HEK293 (cell line): ENCODE measurements around the gene MMD2.

Experiments
- CTCF ChIA-PET: fragments of 350-600 bp; formaldehyde crosslinking; extraction: SDS; loops from one replicate; lab custom pipeline; 2021; ENCODE audit warnings: antibody characterized with exemption; lab: Yijun Ruan, JAX
- POLR2A ChIA-PET: fragments of 300-600 bp; formaldehyde crosslinking; extraction: SDS; loops from one replicate; lab custom pipeline; 2020; ENCODE audit warnings: antibody characterized with exemption, inconsistent platforms; lab: Yijun Ruan, JAX
- H3K27ac ChIP-seq: fragments of 200-500 bp; sonication (Bioruptor generic); 2 replicates; pipeline ENCODE4 v1.5.1; 2014; ENCODE audit warnings: low read depth, low read length, control low read depth, inconsistent platforms; ENCODE audit errors: extremely low read depth
- H3K36me3 ChIP-seq, 2 experiments: fragments of 200-500 bp in 1 of 2; sonication (Bioruptor generic) in 1 of 2; 1 replicate in 1 of 2; 2 replicates in 1 of 2; pipeline ENCODE4 v1.5.1; 2014 to 2017; ENCODE audit warnings: inconsistent platforms in 2 of 2, low read length in 2 of 2; ENCODE audit not compliant: control insufficient read depth in 2 of 2, insufficient read depth in 1 of 2
- H3K4me1 ChIP-seq: fragments of 200-500 bp; sonication (Bioruptor generic); 2 replicates; pipeline ENCODE4 v1.5.1; 2014; ENCODE audit warnings: mild to moderate bottlenecking, low read length, inconsistent platforms; ENCODE audit not compliant: control insufficient read depth, insufficient read depth
- H3K4me3 ChIP-seq: 2 replicates; pipeline ENCODE4 v1.5.1; 2011; ENCODE audit warnings: low read depth, mild to moderate bottlenecking, control low read depth, low read length, moderate library complexity
- H3K9me3 ChIP-seq: fragments of 200-500 bp; sonication (Bioruptor generic); 2 replicates; pipeline ENCODE4 v1.5.1; 2014; ENCODE audit warnings: low read depth, low read length, inconsistent platforms; ENCODE audit not compliant: control insufficient read depth, insufficient read depth
- ELK4 ChIP-seq: IDR thresholded peaks from 2 replicates; pipeline ENCODE4 v1.6.1; 2011; ENCODE audit warnings: mild to moderate bottlenecking, low read depth, low read length, borderline replicate concordance
- GLI2 ChIP-seq: fragments of 450-650 bp; formaldehyde crosslinking; IDR thresholded peaks from 2 replicates; pipeline ENCODE4; 2017; ENCODE audit warnings: missing biosample characterization, missing genetic modification characterization, low read depth, borderline replicate concordance
- PRDM1 ChIP-seq: fragments of 450-650 bp; formaldehyde crosslinking; IDR thresholded peaks from 2 replicates; pipeline ENCODE4; 2016; ENCODE audit warnings: missing biosample characterization, missing genetic modification characterization
- PRDM2 ChIP-seq: fragments of 450-650 bp; formaldehyde crosslinking; IDR thresholded peaks from 2 replicates; pipeline ENCODE4 v1.5.1; 2016; ENCODE audit warnings: missing biosample characterization, missing genetic modification characterization, borderline replicate concordance
- SETDB1 ChIP-seq: IDR thresholded peaks from one replicate; pipeline ENCODE4 v1.6.1; 2017; ENCODE audit warnings: mild to moderate bottlenecking, low read length, moderate library complexity, mixed read lengths; ENCODE audit not compliant: insufficient read length
- SP2 ChIP-seq: fragments of 450-650 bp; formaldehyde crosslinking; IDR thresholded peaks from 2 replicates; pipeline ENCODE4 v1.5.1; 2016; ENCODE audit warnings: missing biosample characterization, missing genetic modification characterization
- ZFP41 ChIP-seq: fragments of 450-650 bp; formaldehyde crosslinking; IDR thresholded peaks from 2 replicates; pipeline ENCODE4 v1.5.1; 2016; ENCODE audit warnings: missing biosample characterization, missing genetic modification characterization, borderline replicate concordance
- ZFP69B ChIP-seq: fragments of 450-650 bp; formaldehyde crosslinking; IDR thresholded peaks from 2 replicates; pipeline ENCODE4 v1.5.1; 2016; ENCODE audit warnings: missing biosample characterization, missing genetic modification characterization
- ZNF148 ChIP-seq: fragments of 450-650 bp; formaldehyde crosslinking; IDR thresholded peaks from 2 replicates; pipeline ENCODE4 v1.5.0; 2017; ENCODE audit warnings: missing biosample characterization, missing genetic modification characterization, borderline replicate concordance
- ZNF155 ChIP-seq: fragments of 450-650 bp; formaldehyde crosslinking; IDR thresholded peaks from 2 replicates; pipeline ENCODE4 v1.5.1; 2016; ENCODE audit warnings: missing biosample characterization, missing genetic modification characterization
- ZNF302 ChIP-seq: fragments of 450-650 bp; formaldehyde crosslinking; IDR thresholded peaks from 2 replicates; pipeline ENCODE4 v1.5.1; 2016; ENCODE audit warnings: missing biosample characterization, missing genetic modification characterization, low read depth
- ZNF354C ChIP-seq: fragments of 450-650 bp; formaldehyde crosslinking; IDR thresholded peaks from 2 replicates; pipeline ENCODE4 v1.5.1; 2016; ENCODE audit warnings: missing biosample characterization, missing genetic modification characterization, low read depth, borderline replicate concordance
- ZNF391 ChIP-seq: fragments of 450-650 bp; formaldehyde crosslinking; IDR thresholded peaks from 2 replicates; pipeline ENCODE4 v1.5.1; 2016; ENCODE audit warnings: low read depth, missing biosample characterization, missing genetic modification characterization, borderline replicate concordance
- ZNF394 ChIP-seq: fragments of 450-650 bp; formaldehyde crosslinking; IDR thresholded peaks from 2 replicates; pipeline ENCODE4 v1.5.1; 2016; ENCODE audit warnings: missing biosample characterization, missing genetic modification characterization, mild to moderate bottlenecking, moderate library complexity, borderline replicate concordance
- ZNF404 ChIP-seq: fragments of 450-650 bp; formaldehyde crosslinking; IDR thresholded peaks from 2 replicates; pipeline ENCODE4 v1.5.1; 2017; ENCODE audit warnings: missing biosample characterization, missing genetic modification characterization
- TF ChIP-seq, protein P1 (sequence below): fragments of 450-650 bp; formaldehyde crosslinking; IDR thresholded peaks from 2 replicates; pipeline ENCODE4 v1.5.1; 2016; ENCODE audit warnings: missing biosample characterization, missing genetic modification characterization

The MMD2 gene

DNA sequence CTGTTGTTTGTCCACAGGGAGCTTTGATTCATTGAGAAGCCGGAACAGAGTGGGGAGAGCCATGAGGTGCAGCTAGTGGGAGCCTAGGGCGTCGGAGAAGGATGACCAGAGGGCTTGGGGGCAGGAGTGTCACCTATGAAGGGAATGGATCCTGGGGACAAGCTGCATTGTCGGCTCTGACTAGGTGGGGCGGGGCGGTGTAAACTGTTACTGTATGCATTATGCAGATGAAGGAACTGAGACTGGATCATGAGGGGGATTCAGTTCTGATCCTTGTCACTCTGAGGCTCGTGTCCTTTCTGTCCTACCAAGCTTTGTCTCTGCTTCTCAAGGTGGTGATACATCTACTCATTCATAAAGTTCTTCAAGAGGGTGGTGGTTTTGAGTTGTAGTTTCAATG, 39.9 kb upstream of the MMD2 start:
- CTCF ChIA-PET, result interaction anchor here (0.5 to 1.2 kb wide), 3 partner anchors 25 to 61 kb away, joined by 3 to 4 read pairs (median 4); no protein-coding TSS in a partner anchor
- Histone ChIP-seq H3K4me3 (no peak overlapping the region), H3K9me3 (no peaks in the 10 kb centered on the region), H3K36me3 (peaks cover 7 to 38% of the 10 kb centered on the region in 2 experiments; a peak in 2 of 3 replicates), H3K4me1 (no peaks in the 10 kb centered on the region), H3K27ac (no peak overlapping the region)
- TF ChIP-seq ZNF391 (tag by site-specific recombination), result no peak
- TF ChIP-seq ZFP69B (tag by site-specific recombination), result no peak
- TF ChIP-seq GLI2 (tag by site-specific recombination), result no peak
- no peak for TF ChIP-seq ZNF155 (tag by site-specific recombination)
- no peak for TF ChIP-seq ZNF394 (tag by site-specific recombination)
- no peak for TF ChIP-seq PRDM1 (tag by site-specific recombination)
- TF ChIP-seq ZNF148 (tag by site-specific recombination), result no peak
- no peak for TF ChIP-seq ZNF302 (tag by site-specific recombination)
- TF ChIP-seq SP2, result no peak
- no peak for TF ChIP-seq ZFP41 (tag by site-specific recombination)
- TF ChIP-seq, protein P1, sequence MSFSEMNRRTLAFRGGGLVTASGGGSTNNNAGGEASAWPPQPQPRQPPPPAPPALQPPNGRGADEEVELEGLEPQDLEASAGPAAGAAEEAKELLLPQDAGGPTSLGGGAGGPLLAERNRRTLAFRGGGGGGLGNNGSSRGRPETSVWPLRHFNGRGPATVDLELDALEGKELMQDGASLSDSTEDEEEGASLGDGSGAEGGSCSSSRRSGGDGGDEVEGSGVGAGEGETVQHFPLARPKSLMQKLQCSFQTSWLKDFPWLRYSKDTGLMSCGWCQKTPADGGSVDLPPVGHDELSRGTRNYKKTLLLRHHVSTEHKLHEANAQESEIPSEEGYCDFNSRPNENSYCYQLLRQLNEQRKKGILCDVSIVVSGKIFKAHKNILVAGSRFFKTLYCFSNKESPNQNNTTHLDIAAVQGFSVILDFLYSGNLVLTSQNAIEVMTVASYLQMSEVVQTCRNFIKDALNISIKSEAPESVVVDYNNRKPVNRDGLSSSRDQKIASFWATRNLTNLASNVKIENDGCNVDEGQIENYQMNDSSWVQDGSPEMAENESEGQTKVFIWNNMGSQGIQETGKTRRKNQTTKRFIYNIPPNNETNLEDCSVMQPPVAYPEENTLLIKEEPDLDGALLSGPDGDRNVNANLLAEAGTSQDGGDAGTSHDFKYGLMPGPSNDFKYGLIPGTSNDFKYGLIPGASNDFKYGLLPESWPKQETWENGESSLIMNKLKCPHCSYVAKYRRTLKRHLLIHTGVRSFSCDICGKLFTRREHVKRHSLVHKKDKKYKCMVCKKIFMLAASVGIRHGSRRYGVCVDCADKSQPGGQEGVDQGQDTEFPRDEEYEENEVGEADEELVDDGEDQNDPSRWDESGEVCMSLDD (tag by site-specific recombination), result no peak
- no peak for TF ChIP-seq SETDB1
- POLR2A ChIA-PET, result no interaction called here

- H3K9me3 ChIP-seq, result no peaks in the 10 kb centered on the region
- no peak for TF ChIP-seq ZNF404 (tag by site-specific recombination)
- H3K27ac ChIP-seq, result no peak overlapping the region
- H3K4me1 ChIP-seq, result no peaks in the 10 kb centered on the region
- H3K4me3 ChIP-seq, result no peak overlapping the region
- H3K36me3 ChIP-seq, result peaks cover 7 to 45% of the 10 kb centered on the region in 2 experiments; a peak in 2 of 3 replicates
- ChIA-PET POLR2A (no interaction called here), CTCF (interaction anchor here (1.2 kb wide), 1 partner anchor 24 kb away, joined by 4 read pairs; no protein-coding TSS in a partner anchor)
Measured at GRCh38 chr7:4998244-4998643, 39.3 kb upstream of the MMD2 start.

- Histone ChIP-seq H3K27ac (no peak overlapping the region), H3K36me3 (peaks cover 12 to 60% of the 10 kb centered on the region in 2 experiments; a peak in 2 of 3 replicates), H3K4me1 (no peaks in the 10 kb centered on the region), H3K4me3 (no peak overlapping the region), H3K9me3 (no peaks in the 10 kb centered on the region)
- ChIA-PET POLR2A (no interaction called here), CTCF (interaction anchor here (0.6 kb wide), 1 partner anchor 18 kb away, joined by 3 read pairs; no protein-coding TSS in a partner anchor)
- TF ChIP-seq ELK4, result no peak
- no peak for TF ChIP-seq PRDM2 (tag by site-specific recombination)
- no peak for TF ChIP-seq ZNF354C
Measured at GRCh38 chr7:4996696-4997222, 37.8 kb upstream of the MMD2 start.
